ENCODE measurements around the gene EIF3D. TPM values are rescaled to one million over a fixed set of nuclear protein-coding genes. Genes with fewer than 3 reads are reported as not detected.

Gene EIF3D
- polyA plus RNA-seq, 1 experiment: 505 TPM

DNA sequence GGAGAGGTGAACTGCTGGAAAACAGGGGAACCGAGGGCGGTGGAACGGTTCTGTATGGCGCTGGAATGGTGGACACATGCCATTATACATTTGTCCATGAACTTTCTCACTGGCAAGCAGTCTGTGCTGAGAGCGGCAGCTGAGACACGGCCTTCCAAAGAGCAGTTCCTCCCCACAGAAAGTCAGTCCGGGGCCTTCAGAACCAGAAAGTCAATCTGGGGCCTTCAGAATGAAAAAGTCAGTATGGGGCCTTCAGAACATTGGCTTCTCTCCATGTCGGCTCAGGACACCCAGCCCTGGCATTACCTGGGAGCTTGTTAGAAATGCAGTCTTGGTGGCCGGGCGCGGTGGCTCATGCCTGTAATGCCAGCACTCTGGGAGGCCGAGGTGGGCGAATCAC, 56.3 kb downstream of the EIF3D start:
- H3K27me3 ChIP-seq (ENCODE audit: control insufficient read depth, insufficient read depth, low read length): no peaks in the 10 kb centered on the region
- POLR2A ChIA-PET: no interaction called here
- H3K4me3 ChIP-seq (ENCODE audit: low read depth, low read length): no peak overlapping the region
- CTCF ChIA-PET: interaction anchor here (0.9 to 1.0 kb wide), 2 partner anchors 171 to 172 kb away, joined by 3 to 4 read pairs; no protein-coding TSS in a partner anchor
- DNase-seq (ENCODE audit: low read depth): no peak
- TF ChIP-seq, protein P1, sequence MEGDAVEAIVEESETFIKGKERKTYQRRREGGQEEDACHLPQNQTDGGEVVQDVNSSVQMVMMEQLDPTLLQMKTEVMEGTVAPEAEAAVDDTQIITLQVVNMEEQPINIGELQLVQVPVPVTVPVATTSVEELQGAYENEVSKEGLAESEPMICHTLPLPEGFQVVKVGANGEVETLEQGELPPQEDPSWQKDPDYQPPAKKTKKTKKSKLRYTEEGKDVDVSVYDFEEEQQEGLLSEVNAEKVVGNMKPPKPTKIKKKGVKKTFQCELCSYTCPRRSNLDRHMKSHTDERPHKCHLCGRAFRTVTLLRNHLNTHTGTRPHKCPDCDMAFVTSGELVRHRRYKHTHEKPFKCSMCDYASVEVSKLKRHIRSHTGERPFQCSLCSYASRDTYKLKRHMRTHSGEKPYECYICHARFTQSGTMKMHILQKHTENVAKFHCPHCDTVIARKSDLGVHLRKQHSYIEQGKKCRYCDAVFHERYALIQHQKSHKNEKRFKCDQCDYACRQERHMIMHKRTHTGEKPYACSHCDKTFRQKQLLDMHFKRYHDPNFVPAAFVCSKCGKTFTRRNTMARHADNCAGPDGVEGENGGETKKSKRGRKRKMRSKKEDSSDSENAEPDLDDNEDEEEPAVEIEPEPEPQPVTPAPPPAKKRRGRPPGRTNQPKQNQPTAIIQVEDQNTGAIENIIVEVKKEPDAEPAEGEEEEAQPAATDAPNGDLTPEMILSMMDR (IDR thresholded peaks at IDR 0.05; ENCODE audit: insufficient read depth, low read depth, low read length): no peak
- peaks cover 21% of the 10 kb centered on the region for H3K36me3 ChIP-seq (ENCODE audit: control insufficient read depth, insufficient read depth, low read length)

DNA sequence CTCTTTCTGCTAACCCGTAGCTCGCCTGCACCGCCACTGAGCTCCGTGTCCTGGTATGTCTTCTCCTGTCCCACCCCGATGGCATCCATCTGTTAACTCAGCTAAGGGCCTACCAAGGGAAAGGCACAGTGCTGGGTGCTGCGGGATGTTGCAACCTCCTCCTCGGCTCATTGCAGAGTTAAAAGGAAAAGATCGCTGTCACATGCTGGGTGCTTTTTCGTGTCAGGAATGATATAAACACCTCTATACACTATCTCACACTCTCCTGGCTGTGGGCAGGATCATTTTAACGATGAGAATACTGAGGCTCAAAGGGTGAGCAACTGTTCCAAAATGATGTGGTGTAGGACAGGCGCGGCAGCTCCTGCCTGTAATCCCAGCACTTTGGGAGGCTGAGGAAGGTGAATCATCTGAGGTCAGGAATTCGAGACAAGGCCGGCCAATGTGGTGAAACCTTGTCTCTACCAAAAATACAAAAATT, 57.6 kb downstream of the EIF3D start:
- Histone ChIP-seq H3K4me3 (ENCODE audit: low read depth, low read length) (no peak overlapping the region), H3K27me3 (ENCODE audit: control insufficient read depth, insufficient read depth, low read length) (no peaks in the 10 kb centered on the region), H3K36me3 (ENCODE audit: control insufficient read depth, insufficient read depth, low read length) (peaks cover 17% of the 10 kb centered on the region)
- TF ChIP-seq, protein P1 (IDR thresholded peaks at IDR 0.05; ENCODE audit: insufficient read depth, low read depth, low read length): no peak
- POLR2A ChIA-PET: interaction anchor here (0.6 kb wide), 1 partner anchor 34 kb away, joined by 4 read pairs; no protein-coding TSS in a partner anchor
- CTCF ChIA-PET: interaction anchor here (0.9 to 4.7 kb wide), 24 partner anchors 7 to 186 kb away, joined by 3 to 44 read pairs (median 6); partner anchors contain the start of gene MYH9
- no peak for DNase-seq (ENCODE audit: low read depth)

DNA sequence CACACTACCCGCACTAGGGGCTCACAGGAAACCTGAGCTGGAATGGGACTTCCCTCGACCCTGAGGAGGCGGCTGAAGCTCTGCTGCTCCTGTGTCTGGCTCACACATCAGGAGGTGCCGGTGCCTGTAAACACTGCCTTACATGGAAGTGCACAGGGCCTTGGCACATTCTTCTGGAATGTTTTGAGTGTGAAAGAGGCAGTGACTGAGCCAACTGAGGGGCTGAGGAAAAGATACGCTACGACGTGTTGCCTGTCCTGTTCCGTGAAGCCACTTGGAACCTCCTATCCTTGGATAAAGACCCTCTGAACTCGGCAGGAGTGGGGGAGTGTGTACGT, 58.0 kb downstream of the EIF3D start:
- POLR2A ChIA-PET: interaction anchor here (0.6 kb wide), 1 partner anchor 33 kb away, joined by 4 read pairs; no protein-coding TSS in a partner anchor
- TF ChIP-seq, protein P1 (IDR thresholded peaks at IDR 0.05; ENCODE audit: insufficient read depth, low read depth, low read length): no peak
- Histone ChIP-seq H3K27me3 (ENCODE audit: control insufficient read depth, insufficient read depth, low read length) (no peaks in the 10 kb centered on the region), H3K4me3 (ENCODE audit: low read depth, low read length) (no peak overlapping the region), H3K36me3 (ENCODE audit: control insufficient read depth, insufficient read depth, low read length) (peaks cover 15% of the 10 kb centered on the region)
- DNase-seq (ENCODE audit: low read depth): no peak
- CTCF ChIA-PET: interaction anchor here (0.7 to 4.7 kb wide), 30 partner anchors 8 to 192 kb away, joined by 3 to 44 read pairs (median 5); partner anchors contain the start of gene MYH9

DNA sequence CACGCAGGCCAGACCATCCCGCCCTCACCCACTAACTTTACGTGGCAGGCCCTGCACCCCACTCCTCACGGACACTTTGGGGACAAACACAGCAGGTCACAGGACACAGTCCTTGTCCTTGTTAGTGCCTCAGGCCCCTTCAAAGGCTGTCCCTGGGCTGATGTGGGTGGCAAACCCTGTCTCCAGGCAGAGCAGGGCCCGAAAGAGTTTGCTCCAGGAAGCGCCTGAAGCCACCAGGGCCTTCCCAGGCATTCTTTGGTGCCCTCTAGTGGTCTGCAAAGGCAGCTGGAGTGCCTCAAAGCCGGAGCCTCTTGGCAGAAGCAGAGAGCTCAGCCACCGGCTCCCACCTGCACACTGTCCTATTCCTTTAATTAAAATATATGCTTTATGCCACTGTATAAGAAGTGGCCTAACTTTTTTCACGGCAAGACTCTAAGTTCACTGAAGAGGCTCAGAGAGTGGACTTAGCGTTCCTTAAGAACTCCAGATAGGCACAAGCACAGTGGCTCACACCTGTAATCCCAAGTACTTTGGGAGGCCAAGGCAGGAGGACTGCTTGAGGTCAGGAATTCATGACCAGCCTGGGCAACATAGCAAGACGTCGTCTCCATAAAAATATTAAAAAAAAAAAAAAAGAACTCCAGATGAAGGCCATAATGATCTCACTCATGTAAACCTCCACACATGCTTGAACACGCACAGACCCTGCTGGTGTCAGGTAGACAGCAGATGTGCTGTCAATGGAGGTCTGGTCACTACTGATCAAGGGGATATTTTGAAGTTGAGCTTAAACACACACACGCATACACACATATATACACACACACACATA, 58.6 kb downstream of the EIF3D start:
- CTCF ChIA-PET: interaction anchor here (0.6 to 4.7 kb wide), 44 partner anchors 8 to 290 kb away, joined by 3 to 44 read pairs (median 4); partner anchors contain the start of gene MYH9
- DNase-seq (ENCODE audit: low read depth): no peak
- H3K27me3 ChIP-seq (ENCODE audit: control insufficient read depth, insufficient read depth, low read length): no peaks in the 10 kb centered on the region
- peaks cover 11% of the 10 kb centered on the region for H3K36me3 ChIP-seq (ENCODE audit: control insufficient read depth, insufficient read depth, low read length)
- POLR2A ChIA-PET: interaction anchor here (0.6 kb wide), 1 partner anchor 82 kb away, joined by 3 read pairs; no protein-coding TSS in a partner anchor
- no peak overlapping the region for H3K4me3 ChIP-seq (ENCODE audit: low read depth, low read length)
- TF ChIP-seq, protein P1 (IDR thresholded peaks at IDR 0.05; ENCODE audit: insufficient read depth, low read depth, low read length): peak; percentile 99

DNA sequence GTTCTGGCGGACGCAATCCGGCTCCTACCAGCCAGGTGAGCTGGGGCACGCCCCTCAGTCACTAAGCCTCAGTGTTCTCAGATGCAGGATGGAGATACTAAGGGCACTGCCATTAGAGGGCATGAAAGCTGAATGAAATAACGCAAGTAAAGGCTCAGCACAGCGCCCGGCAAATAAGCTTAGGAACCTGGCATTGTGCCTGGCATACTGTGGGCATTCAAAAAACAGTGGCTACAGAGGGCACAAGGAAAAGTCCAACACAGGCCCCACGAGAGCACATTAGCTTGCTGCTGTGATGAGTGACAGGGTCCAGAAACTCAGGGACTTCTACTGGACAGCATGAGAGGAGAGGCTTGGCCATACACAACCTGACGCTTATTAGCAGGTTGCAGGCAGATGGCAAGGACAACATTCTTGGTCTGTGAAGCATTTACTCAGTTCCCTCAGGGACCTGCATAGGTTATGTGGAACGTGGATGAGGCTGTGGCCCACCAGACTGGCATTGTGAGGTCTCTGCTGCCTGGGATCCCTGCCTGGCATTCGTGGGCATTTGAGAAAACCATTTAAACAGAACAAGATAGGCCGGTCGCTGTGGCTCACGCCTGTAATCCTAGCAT, 59.8 kb downstream of the EIF3D start:
- CTCF ChIA-PET: interaction anchor here (0.6 to 4.7 kb wide), 23 partner anchors 10 to 187 kb away, joined by 3 to 44 read pairs (median 7); partner anchors contain the start of gene MYH9
- H3K36me3 ChIP-seq (ENCODE audit: control insufficient read depth, insufficient read depth, low read length): peaks cover 9% of the 10 kb centered on the region
- DNase-seq (ENCODE audit: low read depth): no peak
- POLR2A ChIA-PET: no interaction called here
- TF ChIP-seq, protein P1 (IDR thresholded peaks at IDR 0.05; ENCODE audit: insufficient read depth, low read depth, low read length): no peak
- H3K4me3 ChIP-seq (ENCODE audit: low read depth, low read length): no peak overlapping the region
- H3K27me3 ChIP-seq (ENCODE audit: control insufficient read depth, insufficient read depth, low read length): no peaks in the 10 kb centered on the region

Measured in BJ (cell line).